CD4-positive, alpha-beta T cell treated with Interleukin-6 for 4 hours (primary cell): ENCODE measurements around the gene RASD1.

Experiments used
- DNase-seq: peaks from one replicate; pipeline ENCODE4 v3.0.0-alpha.2; 2020; ENCODE audit warnings: mixed read lengths

The RASD1 gene, protein sequence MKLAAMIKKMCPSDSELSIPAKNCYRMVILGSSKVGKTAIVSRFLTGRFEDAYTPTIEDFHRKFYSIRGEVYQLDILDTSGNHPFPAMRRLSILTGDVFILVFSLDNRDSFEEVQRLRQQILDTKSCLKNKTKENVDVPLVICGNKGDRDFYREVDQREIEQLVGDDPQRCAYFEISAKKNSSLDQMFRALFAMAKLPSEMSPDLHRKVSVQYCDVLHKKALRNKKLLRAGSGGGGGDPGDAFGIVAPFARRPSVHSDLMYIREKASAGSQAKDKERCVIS

DNA sequence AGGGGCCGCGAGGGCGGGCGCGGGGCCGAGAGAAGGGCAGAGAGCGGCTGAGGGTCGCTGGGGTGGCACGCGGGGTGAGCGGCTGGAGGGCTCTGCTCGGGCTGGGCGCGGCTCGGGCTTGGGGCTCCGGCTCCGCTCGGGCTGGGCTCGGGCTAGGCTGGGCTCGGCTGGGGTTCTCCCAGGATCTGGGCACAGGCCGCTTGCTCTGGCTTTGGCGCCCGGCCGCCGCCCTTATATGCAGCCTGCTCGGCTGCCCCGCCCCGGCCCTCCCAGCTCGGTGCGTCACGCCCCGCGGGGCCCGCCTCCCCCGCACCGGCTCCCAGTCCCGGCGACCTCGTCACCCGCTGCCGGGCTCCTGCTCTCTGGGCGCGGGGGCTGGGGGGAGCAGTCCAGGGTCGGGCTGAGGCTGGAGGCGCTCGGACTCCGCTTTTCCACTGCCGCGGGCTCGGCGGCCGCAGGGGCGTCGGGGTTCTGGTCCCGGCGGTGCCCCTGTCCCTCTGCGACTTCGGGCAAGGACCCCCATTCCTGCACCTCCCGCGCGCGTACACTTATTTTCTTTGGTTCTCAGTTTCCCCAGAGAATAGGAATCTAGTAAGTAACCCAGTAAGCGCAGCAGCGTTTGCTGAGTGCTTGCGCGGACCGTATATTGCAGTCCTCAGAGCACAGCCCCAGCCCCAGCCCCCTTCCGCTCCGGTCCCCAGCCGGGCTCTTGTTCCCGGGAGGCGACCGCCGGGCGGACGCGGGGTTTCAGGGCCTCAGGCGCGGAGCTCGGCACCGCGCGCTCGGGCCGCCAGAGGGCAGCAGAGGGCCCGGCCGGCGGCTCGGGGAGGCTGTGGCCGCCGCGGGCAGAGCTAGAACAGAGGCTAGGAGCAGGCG is at the start of gene RASD1:
TSS of gene RASD1 (minus strand) at position 207 of the 876 bp plus-strand sequence. CDS start 214 bp downstream, outside the sequence.
- DNase-seq = peak; percentile 82

DNA sequence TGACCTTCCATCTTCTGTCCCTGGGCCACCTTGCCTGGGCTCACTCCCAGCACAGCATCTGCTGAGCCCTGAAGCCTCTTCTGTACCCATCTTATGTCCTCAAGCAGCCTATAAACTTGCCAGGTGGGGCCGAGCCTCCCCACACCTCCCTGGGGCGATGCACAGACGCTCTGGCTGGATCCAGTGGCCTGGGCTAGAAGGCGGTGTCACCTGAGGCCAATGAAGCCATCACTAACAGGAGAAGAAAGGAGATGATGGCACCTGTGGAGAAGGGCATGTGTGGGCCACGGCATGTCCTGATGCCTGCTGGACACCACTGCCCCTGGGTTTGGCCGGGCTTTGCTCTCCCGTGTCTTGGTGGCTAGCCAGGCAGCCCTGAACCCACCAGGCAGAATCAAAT is 49.8 kb upstream of the RASD1 start:
- no peak for DNase-seq

DNA sequence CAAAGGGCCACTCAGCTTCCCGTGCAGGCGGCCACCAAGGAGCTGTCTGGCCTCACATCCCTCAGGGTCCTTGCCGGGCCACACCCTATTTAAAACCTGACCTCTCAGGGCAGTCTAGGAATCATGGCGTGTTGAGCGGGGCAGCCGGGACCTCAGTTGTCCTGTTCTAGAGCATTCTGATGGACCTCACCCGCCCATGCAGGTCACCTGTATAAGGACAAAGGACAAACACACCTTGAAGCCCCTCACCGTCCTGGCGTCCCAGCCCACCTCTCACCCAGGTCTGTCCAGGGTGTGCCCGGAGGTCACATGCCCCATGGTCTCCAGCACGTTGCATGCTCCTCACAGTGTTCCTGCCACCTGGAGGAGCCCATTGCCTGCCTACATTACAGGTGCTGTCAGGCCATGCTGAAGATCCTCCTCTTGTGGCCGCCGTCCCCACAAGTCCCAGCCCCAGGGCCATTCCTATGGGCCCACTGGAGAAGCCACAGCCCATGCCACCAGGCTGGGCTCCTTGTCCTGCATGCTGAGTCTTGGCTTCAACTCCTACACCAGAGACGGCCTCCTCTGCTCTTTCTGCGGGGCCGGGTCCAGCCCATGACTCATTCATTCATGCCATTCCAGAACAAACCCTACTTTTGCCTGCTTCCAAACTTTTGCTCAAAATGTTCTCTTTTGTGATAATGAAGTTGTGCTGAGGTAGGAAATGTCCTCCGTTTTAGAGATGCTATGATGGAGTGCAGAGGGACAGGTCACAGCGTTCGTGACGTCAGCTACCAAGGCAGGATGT is 49.0 kb upstream of the RASD1 start:
- no peak for DNase-seq

DNA sequence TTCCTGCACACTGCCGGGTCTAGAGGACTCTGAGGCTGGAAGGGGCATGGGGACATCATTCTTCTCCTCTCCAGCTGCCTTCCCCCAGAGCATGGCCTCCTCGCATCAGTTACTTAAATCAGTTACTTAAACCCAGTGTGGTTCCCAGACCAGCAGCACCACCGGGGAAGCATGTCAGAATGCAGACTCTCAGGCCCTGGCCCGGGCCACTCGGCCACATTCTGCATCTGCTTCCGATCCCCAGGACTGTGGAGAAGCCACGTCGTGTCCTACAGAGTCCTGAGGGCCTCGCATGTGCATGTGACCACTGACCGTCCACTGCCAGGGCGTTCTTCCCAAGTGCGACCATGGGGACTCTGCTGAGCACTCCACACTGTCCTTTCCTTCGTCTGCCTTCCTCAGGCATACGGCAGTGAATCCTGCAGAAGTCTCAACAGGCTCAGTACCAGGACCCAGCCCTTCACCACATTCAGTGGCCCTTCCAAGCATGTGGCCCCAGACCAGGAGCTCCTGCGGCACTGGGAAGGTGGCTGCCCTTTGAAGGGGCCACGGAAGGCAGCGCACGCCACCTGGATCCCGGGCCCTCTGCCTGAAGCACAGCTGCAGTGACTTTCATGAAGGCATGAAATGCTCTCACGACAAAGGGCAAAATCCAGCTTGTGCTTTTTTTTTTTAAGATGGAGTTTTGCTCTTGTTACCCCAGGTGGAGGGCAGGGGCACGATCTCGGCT is 46.9 kb upstream of the RASD1 start:
- no peak for DNase-seq

DNA sequence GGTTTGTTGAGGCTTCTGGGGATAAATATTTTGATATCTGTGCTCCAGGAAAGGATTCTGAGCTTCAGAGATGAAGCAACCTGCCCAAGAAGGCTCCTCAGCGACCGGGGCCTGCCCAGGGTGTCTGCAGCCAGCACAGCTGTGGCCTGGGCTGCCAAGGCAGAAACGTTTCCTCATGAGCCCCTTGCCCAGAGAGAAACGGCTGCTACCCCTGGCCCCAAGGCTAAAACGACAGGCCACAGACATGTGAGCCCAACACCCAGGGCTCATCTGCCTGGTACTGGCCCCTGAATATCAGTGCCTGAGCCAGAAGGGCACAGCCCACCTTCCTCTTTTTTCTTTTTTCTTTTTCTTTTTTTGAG is 45.4 kb upstream of the RASD1 start:
- DNase-seq = no peak

DNA sequence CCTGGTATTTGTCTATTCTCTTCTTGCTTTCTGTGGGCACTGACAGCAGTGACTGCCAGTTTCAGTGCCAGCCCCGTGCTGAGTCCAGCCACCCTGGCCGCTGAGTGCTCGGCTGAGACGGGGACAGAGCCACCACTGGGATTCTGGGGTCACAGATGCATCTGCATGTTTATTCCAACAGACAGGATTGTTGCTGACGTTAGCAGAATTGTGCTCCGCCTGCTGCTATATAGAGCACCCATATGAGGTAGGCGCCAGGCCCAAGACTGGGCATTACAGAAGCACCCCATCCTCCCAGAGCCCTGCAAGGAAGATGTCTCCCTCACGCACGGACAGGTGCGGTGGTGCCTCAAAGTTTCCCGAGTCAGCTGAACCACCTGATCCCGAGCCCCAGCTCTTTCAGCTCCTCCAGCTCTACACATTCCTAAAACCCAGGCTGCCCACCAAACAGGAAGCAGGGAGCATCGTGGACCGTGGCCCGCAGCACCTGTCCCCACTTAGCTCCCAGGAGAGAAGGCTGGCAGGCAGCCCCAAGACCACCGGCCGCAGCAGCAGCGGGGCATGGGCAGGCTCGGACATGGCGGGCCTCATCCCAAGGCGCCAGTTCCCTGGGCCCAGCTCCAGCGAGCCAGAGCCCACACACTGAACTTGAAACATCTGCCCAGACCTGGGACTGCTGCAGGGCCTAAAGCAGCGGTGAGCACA is 44.9 kb upstream of the RASD1 start:
- no peak for DNase-seq

DNA sequence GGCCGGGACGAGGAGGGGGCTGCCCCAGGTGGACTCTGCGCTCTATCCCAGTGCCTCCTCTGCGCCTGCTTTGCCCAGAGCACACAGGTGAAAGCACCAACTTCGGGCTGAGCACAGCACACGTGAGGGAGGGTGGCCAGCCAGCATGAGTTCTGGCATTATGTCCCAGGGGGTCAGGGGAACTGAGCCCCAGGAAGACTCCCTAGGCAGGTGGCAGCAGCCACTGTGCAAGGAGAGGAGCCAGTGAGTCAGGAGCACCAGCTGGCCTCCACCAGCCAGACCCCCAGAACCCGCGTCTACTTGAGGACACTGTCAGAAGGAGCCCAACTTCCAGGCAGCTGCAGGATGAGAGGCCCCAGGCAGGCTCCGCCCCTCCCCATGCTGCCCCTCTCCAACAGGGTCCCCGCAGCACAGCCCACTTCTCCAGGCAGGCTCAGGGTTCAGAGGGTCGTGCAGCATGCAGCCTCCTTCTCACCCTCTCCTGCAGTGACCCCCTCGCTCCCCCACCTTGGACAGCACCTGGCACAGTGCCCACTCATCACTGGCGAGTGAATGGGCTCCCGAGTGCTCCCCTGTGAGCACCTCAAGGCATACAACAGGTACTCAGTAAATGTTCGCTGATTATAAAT is 44.2 kb upstream of the RASD1 start:
- DNase-seq = no peak

DNA sequence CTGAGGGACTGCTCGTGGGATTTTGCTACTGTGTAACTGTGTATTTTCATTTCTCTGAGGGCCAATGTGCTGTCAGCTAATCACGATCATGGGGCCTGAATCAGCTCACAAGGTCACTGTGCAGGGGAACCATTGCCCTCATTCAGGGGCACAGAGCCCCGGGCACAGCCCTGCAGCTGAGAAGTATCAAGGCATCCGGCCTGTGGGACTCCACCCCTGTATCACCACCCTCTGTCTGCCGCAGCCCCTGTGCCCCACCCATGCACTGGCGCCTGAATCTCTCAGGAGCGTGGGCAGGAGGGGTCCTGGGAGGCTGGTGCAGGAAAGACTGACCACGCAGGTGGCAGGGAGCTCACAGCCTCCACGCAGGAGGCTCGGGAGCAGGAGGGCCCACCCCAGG is 43.4 kb upstream of the RASD1 start:
- DNase-seq = no peak

DNA sequence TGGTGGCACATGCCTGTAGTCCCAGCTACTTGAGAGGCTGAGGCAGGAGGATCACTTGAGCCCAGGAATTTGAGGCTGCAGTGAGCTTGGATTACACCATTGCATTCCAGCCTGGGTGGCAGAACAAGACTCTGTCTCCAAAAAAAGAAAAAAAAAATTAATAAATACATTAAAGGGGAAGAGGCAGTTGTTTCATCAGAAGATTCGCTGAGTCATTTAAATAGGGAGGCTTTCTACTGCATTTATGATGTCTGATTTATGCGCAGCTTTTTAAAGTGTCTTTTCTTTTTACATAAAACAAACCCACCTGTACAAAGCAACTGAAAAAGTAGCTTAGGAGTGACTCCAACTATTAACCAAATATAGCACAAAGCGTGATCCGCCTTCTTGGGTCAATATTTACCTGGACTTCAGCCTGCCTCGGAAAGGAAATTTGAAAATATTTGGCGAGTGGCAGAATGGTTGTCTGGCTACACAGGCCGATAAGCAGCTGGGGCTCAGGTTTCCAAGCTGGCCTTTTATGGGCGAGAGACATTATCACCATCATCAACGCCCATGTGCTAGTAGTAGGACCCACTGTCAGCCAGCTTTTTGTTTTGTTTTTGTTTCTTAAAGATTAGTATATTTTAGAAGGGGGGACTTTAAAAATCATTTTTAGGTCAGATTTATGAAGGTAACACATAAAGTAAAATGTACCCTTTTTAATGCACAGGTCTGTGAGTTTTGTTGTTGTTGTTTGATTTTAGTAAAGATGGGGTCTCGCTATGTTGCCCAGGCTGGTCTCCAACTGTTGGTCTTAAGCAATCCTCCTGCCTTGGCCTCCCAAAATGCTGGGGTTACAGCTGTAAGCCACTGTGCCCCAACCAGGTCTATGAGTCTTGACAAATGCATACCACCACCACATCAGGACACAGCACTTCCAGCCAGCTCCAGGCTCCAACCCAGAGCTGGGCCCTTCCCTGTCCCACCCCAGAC is 42.5 kb upstream of the RASD1 start:
- DNase-seq = no peak

DNA sequence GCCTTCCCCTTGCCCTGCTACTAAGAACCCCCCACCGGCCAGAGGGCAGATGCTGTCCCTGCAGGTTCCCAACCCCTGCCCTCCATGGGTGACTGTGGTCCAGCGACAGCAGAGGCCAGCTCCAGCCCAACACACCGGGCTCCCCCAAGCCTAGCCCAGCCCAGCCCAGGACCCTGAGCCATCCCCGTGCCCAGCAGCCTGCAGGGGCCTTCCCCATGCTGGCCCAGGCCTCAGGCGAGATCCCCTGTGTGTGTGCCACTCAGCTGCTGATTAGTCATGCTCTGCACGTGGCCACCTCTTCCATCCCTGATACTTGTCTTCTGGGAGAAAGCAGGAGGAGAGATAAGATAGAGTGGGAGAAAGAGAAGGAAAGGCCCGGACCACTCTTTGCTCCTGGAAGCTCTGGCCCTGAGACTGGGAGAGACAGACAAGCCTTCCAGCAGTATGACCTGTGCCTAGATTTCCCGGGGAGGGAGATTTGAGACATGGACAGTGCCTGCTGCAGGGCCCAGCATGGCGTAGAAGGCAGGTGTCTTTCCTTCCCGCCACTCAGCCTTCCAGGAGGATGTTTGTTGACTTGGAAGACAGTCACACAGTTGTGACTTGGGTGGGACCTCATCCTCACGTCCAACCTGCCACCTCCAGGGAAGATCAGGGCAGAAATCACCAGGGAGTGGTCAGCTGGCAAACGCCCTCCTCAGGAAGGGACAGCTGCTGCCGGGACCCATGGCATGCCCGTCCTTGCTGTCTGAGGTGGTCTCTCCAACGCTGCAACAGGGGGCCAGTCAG is 41.3 kb upstream of the RASD1 start:
- no peak for DNase-seq

DNA sequence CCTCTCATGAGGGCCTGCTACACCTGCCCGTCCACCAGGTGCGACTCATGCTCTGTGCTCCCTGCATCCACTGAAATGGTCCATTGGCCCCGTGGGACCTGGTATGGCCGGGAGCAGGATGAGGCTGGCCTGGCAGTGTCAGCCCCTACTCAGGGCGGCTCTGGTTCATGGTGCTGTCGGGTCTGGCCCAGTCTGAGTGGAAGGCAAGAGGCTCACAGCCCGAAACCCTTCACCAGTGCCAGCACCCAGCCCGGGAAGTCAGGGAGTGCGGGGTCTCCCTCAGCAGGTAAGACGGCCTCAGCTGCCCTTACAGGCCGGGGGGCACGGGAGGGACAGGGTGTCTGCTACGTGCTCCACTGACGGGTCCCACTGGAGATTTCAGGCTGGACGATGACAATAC is 40.5 kb upstream of the RASD1 start:
- no peak for DNase-seq

DNA sequence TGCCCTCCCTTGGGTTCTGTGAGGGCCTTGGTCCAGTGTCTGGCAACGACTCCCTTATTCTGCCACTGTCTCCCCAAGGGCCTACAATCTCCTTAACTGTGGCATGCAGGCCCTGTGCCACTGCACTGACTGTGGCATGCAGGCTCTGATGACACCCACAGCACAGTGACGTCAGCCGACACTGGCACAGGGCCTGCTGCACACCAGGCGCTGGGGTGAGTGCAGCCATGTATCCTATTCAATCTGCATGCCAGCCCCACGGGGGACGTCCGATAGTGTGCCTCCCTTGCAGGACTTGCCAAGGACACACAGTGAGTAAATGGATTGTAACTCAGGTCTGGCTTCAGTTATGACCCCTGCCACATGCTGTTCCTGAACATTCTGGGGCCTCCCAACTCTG is 39.8 kb upstream of the RASD1 start:
- no peak for DNase-seq

DNA sequence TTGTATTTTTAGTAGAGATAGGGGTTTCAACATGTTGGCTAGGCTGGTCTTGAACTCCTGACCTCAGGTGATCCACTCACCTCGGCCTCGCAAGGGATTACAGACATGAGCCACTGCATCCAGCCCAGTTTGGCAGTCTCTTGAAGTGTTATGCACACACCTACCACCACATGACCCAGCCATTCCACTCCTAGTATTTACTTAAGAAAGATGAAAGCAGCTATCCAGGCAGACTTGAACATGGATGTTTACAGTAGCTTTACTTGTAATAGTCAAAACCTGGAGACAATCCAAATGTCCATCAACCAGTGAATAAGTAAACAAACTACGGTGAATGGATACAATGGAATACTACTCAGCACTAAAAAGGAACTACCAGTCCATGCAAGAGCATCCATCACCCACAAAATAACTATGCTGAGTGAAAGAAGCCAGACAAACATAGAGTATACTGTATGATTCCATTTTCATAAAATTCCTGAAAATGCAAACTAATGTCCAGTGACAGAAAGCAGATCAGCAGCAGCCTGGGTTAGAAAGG is 37.8 kb upstream of the RASD1 start:
- no peak for DNase-seq

DNA sequence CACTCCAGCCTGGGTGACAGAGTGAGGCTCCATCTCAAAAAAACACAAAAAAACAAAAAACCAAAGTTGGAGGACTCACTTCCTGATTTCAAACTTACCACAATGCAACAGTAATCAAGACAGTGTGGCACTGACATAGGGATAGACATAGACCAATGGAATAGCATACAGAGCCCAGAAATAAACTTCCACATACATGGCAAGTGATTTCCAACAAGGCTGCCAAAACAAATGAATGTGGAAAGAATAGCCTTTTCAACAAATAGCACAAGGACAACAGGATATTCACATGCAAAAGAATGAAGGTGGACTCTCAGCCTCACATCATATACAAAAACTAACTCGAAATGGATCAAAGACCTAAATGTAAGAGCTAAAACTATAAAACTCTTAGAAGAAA is 36.8 kb upstream of the RASD1 start:
- DNase-seq = no peak

DNA sequence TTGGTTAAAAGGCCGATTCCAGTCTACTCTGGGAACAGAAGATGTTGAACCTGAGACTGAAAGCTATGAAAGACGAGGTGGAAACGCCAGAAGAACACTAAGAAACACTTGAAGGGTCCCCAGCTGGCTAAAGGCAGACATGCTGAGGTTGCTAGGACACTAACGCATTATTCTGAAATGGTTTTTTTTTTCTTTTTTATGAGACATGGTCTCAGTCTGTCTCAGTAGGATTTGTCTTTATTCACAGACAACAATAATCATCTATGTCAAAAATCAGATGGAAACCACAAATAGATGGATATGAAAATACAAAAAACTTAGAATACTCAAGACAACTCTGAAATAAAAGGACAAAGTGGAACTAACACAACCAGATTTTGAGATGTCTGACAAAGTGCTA is 35.0 kb upstream of the RASD1 start:
- no peak for DNase-seq

DNA sequence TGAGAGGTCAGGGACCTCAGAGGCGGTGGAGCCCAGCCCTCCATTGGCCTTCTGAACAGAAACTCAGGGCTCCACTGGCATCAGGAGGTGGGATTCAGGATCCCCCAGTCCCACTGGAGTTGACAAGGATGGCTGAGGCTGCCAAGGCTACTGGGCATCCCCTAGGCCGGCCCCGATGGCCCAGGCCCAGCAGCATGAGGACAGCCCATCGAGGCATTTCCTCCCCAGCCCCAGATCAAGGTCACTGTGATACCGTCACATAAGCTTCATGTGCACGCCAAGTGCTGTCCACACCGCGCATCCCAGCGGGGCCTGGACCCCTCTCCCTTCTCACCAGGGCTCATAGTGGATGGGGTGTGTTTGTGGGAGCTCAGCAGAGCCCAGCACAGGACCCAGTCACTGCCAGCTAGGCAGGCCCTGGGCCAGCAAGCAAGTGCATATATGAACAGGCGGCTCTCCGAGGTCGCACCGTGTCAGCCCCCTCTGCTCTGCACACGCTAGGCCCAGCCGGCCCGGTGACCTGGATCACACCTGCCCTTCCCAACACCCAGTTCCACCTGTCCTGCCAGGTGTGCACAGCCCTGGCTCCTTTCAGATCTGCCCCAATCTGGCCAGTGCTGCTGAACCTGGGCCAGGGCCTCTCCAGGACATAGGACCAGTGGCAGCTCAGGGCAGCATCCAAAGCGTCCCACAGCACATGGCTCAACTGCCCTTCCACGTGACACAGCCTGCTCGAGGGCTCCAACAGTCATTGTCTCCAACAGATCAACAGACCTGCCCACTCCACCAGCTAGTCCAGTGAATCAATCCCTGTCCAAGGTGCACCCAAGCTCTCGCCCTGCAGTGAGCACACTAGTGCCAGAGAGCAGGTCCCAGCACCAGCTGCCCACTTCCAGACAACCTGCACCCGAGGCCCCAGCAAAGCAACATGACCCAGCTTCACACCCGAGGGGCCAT is 32.8 kb upstream of the RASD1 start:
- DNase-seq = no peak

DNA sequence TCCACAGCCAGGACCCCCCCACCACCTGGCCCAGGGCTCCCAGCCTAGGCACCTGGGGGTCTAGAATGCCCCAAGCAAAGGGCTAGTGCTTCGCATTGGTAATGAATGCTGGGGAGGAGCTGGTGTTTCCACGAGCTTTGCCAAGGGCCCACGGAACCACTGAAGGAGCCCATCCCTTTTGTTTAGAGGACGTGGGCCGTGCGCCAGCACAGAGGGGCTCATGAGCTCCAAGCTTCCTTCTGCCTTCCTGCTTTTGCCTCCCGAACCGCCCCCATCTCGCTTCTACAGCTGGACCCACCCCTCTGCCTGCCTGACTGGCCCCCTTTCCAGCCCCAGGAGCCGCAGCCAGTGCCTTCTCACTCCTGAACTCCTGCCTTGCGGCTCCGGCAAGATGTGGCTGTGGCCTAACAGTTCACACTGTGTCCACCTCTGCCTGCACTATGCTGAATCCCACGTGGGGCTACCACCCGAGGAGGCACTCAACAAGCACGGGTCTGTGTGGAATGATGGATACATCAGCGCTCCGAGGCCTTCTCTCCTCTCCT is 31.8 kb upstream of the RASD1 start:
- no peak for DNase-seq

DNA sequence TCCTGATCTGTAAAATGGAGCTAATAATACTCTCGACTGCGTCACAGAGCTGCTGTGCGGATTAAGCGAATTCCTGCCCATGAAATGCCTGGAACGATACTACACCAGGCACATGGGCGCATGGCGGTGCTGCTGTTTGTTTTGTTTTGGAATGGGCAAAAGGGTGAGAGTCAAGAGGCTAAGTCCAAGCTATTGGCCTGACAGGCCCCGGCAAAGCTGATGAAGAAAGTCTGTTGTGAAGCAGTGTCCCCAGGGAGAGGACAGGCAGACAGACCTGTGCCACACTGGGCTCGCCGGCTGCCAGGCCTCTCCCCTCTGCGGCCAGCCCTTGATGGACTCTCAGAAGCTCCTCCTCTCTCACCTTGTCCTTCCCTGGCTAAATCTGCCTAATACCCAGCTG is 31.3 kb upstream of the RASD1 start:
- DNase-seq = no peak
